Measurements from ENCODE around the gene DUSP16. TPM values are rescaled to one million over a fixed set of nuclear protein-coding genes. Genes with fewer than 3 reads are reported as not detected.
"Not testable (repeated sequence)": the region's sequence is repeated elsewhere in the genome, so short reads cannot be mapped to it uniquely, and the experiment has no call there.

Gene DUSP16
- total RNA-seq, 4 donors from 2014 or later: 24.2 to 34.5 (median 26.4) TPM

GRCh38 chr12:12505544-12506495 lies 56.8 kb downstream of the DUSP16 start:
- peak overlapping the region; percentile 51 to 77 (median 76) for H3K27ac ChIP-seq
- H3K27me3 ChIP-seq: no peaks in the 10 kb centered on the region
- TF ChIP-seq CTCF (IDR thresholded peaks at IDR 0.05) (no peak), POLR2A (IDR thresholded peaks at IDR 0.05) (no peak)
- H3K4me1 ChIP-seq: peaks cover 25 to 50% of the 10 kb centered on the region in 2 donors
- H3K36me3 ChIP-seq: no peaks in the 10 kb centered on the region
- H3K4me3 ChIP-seq (replicated peaks in 1 of 3): no peak overlapping the region
- no peaks in the 10 kb centered on the region for H3K9me3 ChIP-seq
- intact Hi-C loops (cut with DNase I): no loop called here
- DNase-seq: peak in 1 of 2 donors; percentile 6
- 35 to 39% methylated on average over 11 of the region's 11 CpGs for WGBS, 2 donors

- Histone ChIP-seq H3K36me3 (no peaks in the 10 kb centered on the region), H3K4me1 (peaks cover 31 to 48% of the 10 kb centered on the region in 2 donors), H3K27ac (peak overlapping the region in 1 of 3 donors; percentile 76), H3K27me3 (no peaks in the 10 kb centered on the region), H3K4me3 (replicated peaks in 1 of 3) (no peak overlapping the region), H3K9me3 (no peaks in the 10 kb centered on the region)
- 91 to 96% methylated on average over 9 of the region's 9 CpGs for WGBS, 2 donors
- intact Hi-C loops (cut with DNase I): no loop called here
- TF ChIP-seq POLR2A (IDR thresholded peaks at IDR 0.05) (no peak), CTCF (IDR thresholded peaks at IDR 0.05) (no peak)
- no peak for DNase-seq
Observed at GRCh38 chr12:12503384-12504078, 59.1 kb downstream of the DUSP16 start.

- Histone ChIP-seq H3K27ac (no peak overlapping the region), H3K36me3 (no peaks in the 10 kb centered on the region), H3K9me3 (no peaks in the 10 kb centered on the region), H3K27me3 (no peaks in the 10 kb centered on the region), H3K4me1 (peaks cover 25 to 41% of the 10 kb centered on the region in 2 donors), H3K4me3 (replicated peaks in 1 of 3) (no peak overlapping the region)
- WGBS, 2 donors: 95 to 99% methylated on average over 5 of the region's 5 CpGs
- intact Hi-C loops (cut with DNase I): no loop called here
- TF ChIP-seq POLR2A (IDR thresholded peaks at IDR 0.05): no peak
- TF ChIP-seq CTCF (IDR thresholded peaks at IDR 0.05): no peak
- DNase-seq: no peak
Observed at GRCh38 chr12:12502815-12503151, 59.9 kb downstream of the DUSP16 start.

- WGBS, 2 donors: 90 to 97% methylated on average over 7 of the region's 7 CpGs
- DNase-seq; H3K9me3 ChIP-seq; H3K4me3 ChIP-seq (replicated peaks in 1 of 3); intact Hi-C loops (cut with DNase I); H3K27me3 ChIP-seq; H3K27ac ChIP-seq; H3K36me3 ChIP-seq: not testable (repeated sequence)
- H3K4me1 ChIP-seq: peaks cover 25 to 37% of the 10 kb centered on the region in 2 donors
Observed at GRCh38 chr12:12502130-12502814, 60.4 kb downstream of the DUSP16 start.

GRCh38 chr12:12501121-12501520 lies 61.5 kb downstream of the DUSP16 start:
- DNase-seq: no peak
- Histone ChIP-seq H3K9me3 (no peaks in the 10 kb centered on the region), H3K36me3 (no peaks in the 10 kb centered on the region), H3K27ac (no peak overlapping the region), H3K4me3 (replicated peaks in 1 of 3) (no peak overlapping the region), H3K27me3 (no peaks in the 10 kb centered on the region), H3K4me1 (peaks cover 24 to 29% of the 10 kb centered on the region in 2 donors)
- TF ChIP-seq POLR2A (IDR thresholded peaks at IDR 0.05) (no peak), CTCF (IDR thresholded peaks at IDR 0.05) (no peak)
- intact Hi-C loops (cut with DNase I): no loop called here
- WGBS, 2 donors: 84 to 87% methylated on average over 3 of the region's 3 CpGs
